GM12891 (cell line): ENCODE results near the gene CCNL1.
"Not testable (repeated sequence)": the region's sequence is repeated elsewhere in the genome, so short reads cannot be mapped to it uniquely, and the experiment has no call there.

Source experiments
- DNase-seq: peaks from one replicate; pipeline ENCODE4 v3.0.0; 2011; ENCODE audit warnings: low spot score; ENCODE audit not compliant: insufficient read length
- FAIRE-seq: peaks from 2 replicates; lab custom pipeline; 2011; peaks lifted over from hg19 to GRCh38; lab: Jason Lieb, UNC
- PAX5 ChIP-seq: IDR thresholded peaks from 2 replicates; pipeline ENCODE4 v1.6.1; 2011; ENCODE audit warnings: low read length, moderate library complexity, mild to moderate bottlenecking; ENCODE audit not compliant: insufficient read depth, severe bottlenecking
- POLR2A ChIP-seq: IDR thresholded peaks from 2 replicates; pipeline ENCODE4 v1.6.1; 2011; ENCODE audit warnings: low read depth, low read length, control low read depth
- POLR2AphosphoS5 ChIP-seq: IDR thresholded peaks from 2 replicates; pipeline ENCODE4 v1.6.1; 2011; ENCODE audit warnings: low read depth, low read length, control low read depth
- POU2F2 ChIP-seq: IDR thresholded peaks from 2 replicates; pipeline ENCODE4 v1.6.1; 2011; ENCODE audit warnings: low read depth, mild to moderate bottlenecking, control low read depth, low read length, moderate library complexity
- SPI1 ChIP-seq: IDR thresholded peaks from 2 replicates; pipeline ENCODE4 v1.6.1; 2011; ENCODE audit warnings: low read depth, low read length, control low read depth
- TAF1 ChIP-seq: IDR thresholded peaks from 2 replicates; pipeline ENCODE4 v1.6.1; 2011; ENCODE audit warnings: low read depth, low read length, control low read depth

Gene CCNL1

DNA sequence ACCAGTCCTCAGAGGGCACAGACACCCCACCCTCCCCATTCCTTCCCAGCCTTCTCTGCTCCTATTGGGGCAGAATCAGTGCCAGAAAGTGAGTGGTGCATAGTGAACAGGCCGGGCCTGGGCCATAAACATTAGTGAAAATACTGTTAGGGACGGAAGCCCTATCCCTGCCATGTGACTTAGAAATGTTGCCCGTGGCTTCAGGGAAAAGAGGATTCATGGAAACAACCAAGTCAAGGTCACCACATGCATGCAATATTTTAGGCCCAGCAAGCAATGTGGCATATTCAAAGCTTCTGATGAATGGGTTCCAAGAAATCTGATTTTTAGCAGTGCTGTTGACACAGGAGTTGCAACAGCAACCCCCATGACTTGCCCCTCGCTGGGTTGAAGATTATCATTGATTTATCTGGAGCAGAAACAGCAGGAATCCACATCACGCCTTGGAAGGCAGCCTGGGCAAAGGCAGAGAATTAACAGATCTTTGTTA, 52.3 kb downstream of the CCNL1 start:
- FAIRE-seq (no peak), DNase-seq (no peak)
- TF ChIP-seq SPI1, result no peak

DNA sequence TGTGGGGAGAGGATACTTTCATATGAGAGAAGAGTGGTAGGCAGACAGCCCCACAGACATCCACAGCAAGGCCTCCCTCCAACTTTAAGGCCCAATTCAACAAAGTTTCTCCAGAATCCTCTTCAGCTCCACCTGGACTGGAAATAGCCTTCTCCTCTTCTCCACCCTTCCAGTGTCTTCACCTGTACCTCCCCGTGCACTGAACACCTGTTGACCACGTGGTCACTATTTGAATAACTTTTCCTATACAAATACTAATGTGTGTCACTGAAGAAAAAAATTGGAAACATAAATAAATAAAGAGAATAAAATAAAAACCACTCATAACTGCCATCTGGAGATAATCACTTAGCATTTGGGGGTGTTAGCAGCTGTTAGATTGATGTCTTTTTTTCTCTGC, 52.9 kb downstream of the CCNL1 start:
- FAIRE-seq, result no peak
- TF ChIP-seq POLR2AphosphoS5 (no peak), SPI1 (no peak), POU2F2 (no peak), TAF1 (no peak), POLR2A (no peak), PAX5 (no peak)
- no peak for DNase-seq

DNA sequence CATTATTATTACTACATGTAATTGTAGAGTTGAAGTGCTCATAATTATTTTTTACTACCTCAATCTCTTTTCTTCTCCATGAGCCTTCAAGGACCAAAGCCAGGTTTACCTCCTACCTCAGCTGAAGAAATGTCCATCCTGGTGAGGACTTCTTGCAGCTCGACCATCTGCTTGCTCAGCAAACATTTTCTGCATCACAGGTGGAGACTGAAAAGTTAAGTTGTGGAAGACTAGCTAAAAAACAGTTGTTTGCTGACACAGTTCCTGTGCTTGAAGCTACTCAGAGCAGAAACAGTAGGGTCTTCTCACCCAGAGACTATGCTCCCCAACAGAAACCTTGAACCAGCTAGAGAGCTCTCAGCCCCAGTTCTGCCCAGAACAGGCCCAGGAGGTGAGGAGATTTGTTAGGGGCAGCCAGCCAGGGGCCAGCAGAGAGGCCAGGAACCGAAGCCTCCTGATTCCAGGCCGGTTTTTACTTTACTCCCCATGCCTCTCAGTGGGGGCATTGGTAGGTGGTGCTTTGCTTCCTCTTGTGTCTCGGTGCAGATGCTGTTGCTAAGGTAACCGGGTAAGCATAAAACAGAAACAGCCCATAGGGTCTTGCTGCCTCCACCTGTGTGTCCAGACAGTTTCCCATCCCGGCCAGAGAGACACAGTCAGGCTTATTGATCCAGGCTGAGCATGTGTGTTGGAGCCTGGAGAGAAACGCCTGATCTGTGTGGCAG, 54.9 kb downstream of the CCNL1 start:
- DNase-seq, result peak; percentile 32
- TF ChIP-seq PAX5, result no peak
- TF ChIP-seq TAF1, result no peak
- peak; percentile 56 for FAIRE-seq

DNA sequence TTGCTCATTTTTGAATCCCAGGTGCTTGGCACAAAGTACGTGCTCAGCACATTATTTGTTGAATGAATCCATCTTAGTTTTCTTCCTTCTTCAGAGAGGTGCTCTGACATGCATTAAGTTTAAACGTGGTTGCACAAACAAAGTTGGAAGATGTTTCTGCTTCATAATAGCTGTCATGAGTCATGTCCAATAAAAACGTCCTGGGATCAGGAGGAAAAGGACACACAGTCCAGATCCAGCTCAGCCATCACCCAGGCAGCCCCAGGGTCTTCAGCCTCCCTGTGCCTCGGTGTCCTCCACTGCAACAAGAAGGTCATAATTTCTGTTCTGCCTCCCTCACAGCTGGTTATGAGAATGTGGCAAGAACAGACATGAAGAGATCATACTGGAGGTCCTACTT, 55.4 kb downstream of the CCNL1 start:
- FAIRE-seq (no peak), DNase-seq (no peak)
- TF ChIP-seq SPI1 (no peak), POLR2AphosphoS5 (no peak), PAX5 (no peak), POU2F2 (no peak), TAF1 (no peak), POLR2A (no peak)

DNA sequence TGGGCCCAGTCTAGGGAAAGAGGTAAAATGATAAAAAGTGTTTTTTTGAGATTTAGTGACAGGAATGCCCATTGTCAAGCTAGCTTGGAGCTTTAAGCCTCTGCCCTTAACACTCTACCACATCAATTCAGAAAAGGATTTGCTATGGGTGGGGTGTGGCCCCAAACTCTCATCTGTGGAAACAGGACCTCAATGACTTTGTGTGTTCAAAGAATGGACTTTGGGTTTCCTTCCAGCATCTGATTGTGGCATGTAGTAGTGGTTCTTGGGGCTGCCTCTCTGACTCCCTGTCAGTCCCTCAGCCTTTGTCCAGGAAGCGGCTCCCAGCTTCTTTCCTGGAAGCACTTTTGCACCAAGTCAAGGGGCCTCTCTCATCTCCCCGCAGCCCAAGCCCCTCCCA, 56.1 kb downstream of the CCNL1 start:
- no peak for FAIRE-seq
- TF ChIP-seq POLR2AphosphoS5 (no peak), POLR2A (no peak)
- DNase-seq, result no peak

DNA sequence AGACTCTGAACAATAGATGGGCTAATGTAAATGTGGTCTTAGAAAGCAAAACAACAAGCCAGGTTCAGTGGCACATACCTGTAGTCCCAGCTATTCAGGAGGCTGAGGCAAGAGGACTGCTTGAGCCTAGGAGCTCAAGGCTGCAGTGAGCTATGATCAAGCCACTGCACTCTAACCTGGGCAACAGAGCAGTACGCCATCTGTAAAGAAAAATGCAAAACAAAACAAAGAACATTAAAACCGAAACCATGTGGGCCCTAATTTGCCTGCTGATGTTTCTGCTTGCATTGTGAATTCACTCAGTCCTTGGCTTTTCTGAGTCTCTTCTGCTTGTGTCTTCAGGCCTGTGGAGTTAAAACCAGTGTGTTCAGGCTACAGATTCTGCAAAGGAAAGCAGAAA, 56.7 kb downstream of the CCNL1 start:
- FAIRE-seq (peak; percentile 91), DNase-seq (no peak)
- TF ChIP-seq TAF1 (no peak), POU2F2 (peak; percentile 94)

DNA sequence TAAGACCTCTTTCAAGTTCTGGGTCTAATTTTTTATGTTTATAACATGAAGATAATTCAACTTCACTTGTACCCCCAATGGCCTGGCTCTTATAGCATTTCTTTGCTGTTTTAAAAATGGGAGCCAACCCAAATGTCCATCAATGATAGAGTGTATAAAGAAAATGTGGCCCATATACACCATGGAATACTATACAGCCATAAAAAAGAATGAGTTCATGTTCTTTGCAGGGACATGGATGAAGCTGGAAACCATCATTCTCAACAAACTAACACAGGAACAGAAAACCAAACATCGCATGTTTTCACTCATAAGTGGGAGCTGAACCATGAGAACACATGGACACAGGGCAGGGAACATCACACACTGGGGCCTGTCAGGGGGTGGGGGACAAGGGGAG, 57.4 kb downstream of the CCNL1 start:
- DNase-seq, FAIRE-seq: not testable (repeated sequence)

DNA sequence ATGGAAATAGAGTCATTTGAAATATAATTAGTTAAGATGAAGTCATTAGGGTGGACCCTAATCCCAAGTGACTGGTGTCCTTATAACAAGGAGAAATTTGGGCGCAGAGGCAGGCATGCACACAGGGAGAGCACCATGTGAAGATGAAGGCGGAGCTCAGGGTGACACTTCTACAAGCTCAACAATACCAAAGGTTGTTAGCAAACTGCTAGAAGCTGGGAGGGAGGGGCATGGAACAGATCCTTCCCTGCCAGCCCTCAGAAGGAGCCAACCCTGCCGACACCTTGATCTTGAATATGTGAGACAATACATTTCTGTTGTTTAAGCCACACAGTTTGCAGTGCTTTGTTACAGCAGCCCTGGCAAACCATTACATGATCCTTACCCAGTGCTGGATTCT, 57.8 kb downstream of the CCNL1 start:
- TF ChIP-seq POU2F2, result no peak
- no peak for TF ChIP-seq SPI1
- TF ChIP-seq TAF1, result no peak
- no peak for TF ChIP-seq POLR2A
- no peak for TF ChIP-seq PAX5
- no peak for TF ChIP-seq POLR2AphosphoS5
- FAIRE-seq (no peak), DNase-seq (no peak)

DNA sequence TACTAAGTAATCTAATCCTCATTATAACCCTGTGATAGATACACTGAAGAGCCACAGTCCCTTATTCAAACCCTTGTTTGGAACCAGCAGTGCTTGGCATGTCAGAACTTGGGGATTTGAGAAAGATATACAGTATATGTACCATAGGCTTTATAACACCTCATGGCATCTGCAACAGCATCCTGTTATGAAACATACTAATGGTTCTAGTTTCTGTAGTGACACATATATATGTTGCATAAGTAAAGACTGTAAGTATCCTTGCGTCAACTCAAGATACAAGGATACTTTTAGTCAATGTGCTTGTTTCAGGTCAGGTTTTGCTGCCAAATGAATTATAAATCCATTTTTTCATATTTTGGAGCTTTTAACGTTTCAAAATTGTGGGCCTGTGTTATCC, 58.5 kb downstream of the CCNL1 start:
- TF ChIP-seq PAX5, result no peak
- TF ChIP-seq POLR2A, result no peak
- TF ChIP-seq POLR2AphosphoS5, result no peak
- no peak for TF ChIP-seq POU2F2
- FAIRE-seq, result no peak
- no peak for DNase-seq

DNA sequence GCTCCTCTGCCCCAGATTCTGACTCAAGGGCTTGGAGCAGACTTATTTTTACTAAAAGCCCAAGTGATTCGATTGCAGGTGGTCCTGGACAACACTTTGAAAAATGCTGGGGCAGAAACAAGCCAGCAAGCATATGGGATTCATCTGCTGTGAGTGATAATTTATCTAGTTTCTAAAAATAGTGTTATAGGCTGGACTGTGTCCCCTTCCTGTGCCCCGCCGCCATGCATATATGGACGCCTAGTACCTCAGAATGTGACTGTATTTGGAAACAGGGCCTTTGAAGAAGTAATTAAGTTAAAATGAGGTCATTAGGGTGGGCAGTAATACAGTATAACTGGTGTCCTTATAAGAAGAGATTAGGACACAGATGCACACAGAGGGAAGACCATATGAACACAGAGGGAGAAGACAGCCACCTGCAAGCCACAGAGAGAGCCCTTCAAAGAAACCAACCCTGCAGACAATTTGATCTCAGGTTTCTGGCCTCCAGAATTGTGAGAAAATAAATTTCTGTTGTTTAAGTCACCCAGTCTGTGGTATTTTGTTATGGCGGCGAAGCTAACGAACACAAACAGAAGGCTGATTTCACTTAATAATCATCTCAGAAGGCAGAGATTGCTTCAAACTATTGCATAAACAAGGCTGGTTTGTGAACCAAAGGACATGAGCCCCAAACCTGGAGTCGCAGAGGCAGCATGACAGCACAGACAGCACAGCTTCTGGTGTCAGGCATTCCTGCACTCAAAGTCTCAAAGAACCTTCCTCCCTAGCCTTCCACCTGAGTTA, 59.1 kb downstream of the CCNL1 start:
- FAIRE-seq (no peak), DNase-seq (no peak)
- TF ChIP-seq PAX5 (no peak), POU2F2 (no peak), TAF1 (no peak), POLR2A (no peak), POLR2AphosphoS5 (no peak), SPI1 (no peak)

DNA sequence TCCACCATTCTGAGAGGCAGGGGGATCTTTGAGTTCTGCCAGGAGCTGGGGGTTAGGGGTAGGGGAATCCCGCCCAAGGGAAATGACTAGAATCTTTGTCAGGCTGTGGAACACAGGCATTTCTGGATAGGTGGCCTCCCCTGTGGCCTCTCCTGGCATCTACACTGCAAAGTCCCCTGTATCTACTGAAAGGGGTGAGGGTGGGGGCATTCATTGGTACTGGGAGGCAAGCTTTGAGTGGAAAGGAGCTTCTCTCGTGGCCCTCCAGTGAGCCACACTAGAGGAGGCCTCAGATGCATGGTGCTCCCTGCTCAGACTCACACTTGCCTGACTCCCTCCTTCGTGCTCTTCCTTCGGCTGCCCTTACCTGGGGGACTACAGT, 59.9 kb downstream of the CCNL1 start:
- no peak for TF ChIP-seq PAX5
- no peak for TF ChIP-seq SPI1
- TF ChIP-seq POU2F2, result no peak
- TF ChIP-seq POLR2A, result no peak
- TF ChIP-seq TAF1, result no peak
- no peak for TF ChIP-seq POLR2AphosphoS5
- DNase-seq, result no peak
- no peak for FAIRE-seq
